Neuronal stem cell (in vitro differentiated cells): ENCODE results near the gene SPOCK1.

Experiments
- DNase-seq: peaks from one replicate; pipeline ENCODE4 v3.0.0-alpha.2; 2013; ENCODE audit warnings: low spot score
- H2AFZ ChIP-seq: one replicate; pipeline ENCODE4 v1.6.1; 2013; ENCODE audit warnings: mild to moderate bottlenecking, low read length, inconsistent platforms
- H2AK5ac ChIP-seq: 2 replicates; pipeline ENCODE4 v1.6.1; 2013; ENCODE audit warnings: low read depth, mild to moderate bottlenecking, inconsistent platforms, low read length, moderate library complexity, mixed read lengths
- H2BK120ac ChIP-seq: 2 replicates; pipeline ENCODE4 v1.6.1; 2013; ENCODE audit warnings: low read depth, mild to moderate bottlenecking, inconsistent platforms, low read length, moderate library complexity, mixed read lengths
- H2BK12ac ChIP-seq: one replicate; pipeline ENCODE4 v1.6.1; 2013; ENCODE audit warnings: low read length, inconsistent platforms
- H2BK15ac ChIP-seq: 2 replicates; pipeline ENCODE4 v1.6.1; 2013; ENCODE audit warnings: mild to moderate bottlenecking, low read length, inconsistent platforms, mixed read lengths
- H2BK5ac ChIP-seq: one replicate; pipeline ENCODE4 v1.6.1; 2013; ENCODE audit warnings: inconsistent platforms, mild to moderate bottlenecking, low read length, moderate library complexity
- H3K14ac ChIP-seq: one replicate; pipeline ENCODE4 v1.6.1; 2013; ENCODE audit warnings: low read length, inconsistent platforms
- H3K18ac ChIP-seq: 2 replicates; pipeline ENCODE4 v1.6.1; 2013; ENCODE audit warnings: low read length, inconsistent platforms
- H3K23ac ChIP-seq: 2 replicates; pipeline ENCODE4 v1.6.1; 2013; ENCODE audit warnings: low read depth, mild to moderate bottlenecking, mixed read lengths, low read length, inconsistent platforms; ENCODE audit not compliant: poor library complexity
- H3K27ac ChIP-seq: replicated peaks from 3 replicates; pipeline ENCODE4 v1.5.1; 2013; ENCODE audit warnings: low read length, inconsistent platforms
- H3K27me3 ChIP-seq, 3 experiments: 2 replicates each; pipeline ENCODE4 v1.6.1; 2013; ENCODE audit warnings: low read length in 3 of 3, mild to moderate bottlenecking in 2 of 3, inconsistent platforms in 1 of 3, low read depth in 1 of 3, mixed read lengths in 1 of 3, moderate library complexity in 1 of 3; ENCODE audit not compliant: control insufficient read depth in 3 of 3, insufficient read depth in 3 of 3
- H3K36me3 ChIP-seq, 2 donors: replicated peaks in 1 of 2; 2 replicates each; pipeline ENCODE4 v1.6.1; 2013; ENCODE audit warnings: low read length in 2 of 2; ENCODE audit not compliant: control insufficient read depth in 2 of 2, insufficient read depth in 2 of 2
- H3K4ac ChIP-seq: 2 replicates; pipeline ENCODE4 v1.6.1; 2013; ENCODE audit warnings: inconsistent platforms, mild to moderate bottlenecking, low read length, moderate library complexity
- H3K4me1 ChIP-seq, 2 donors: 1 replicate in 1 of 2; 2 replicates in 1 of 2; pipeline ENCODE4 v1.6.1; 2013; ENCODE audit warnings: low read length in 2 of 2, low read depth in 1 of 2; ENCODE audit not compliant: control insufficient read depth in 2 of 2, insufficient read depth in 1 of 2
- H3K4me2 ChIP-seq: one replicate; pipeline ENCODE4 v1.6.1; 2013; ENCODE audit warnings: mild to moderate bottlenecking, low read length, inconsistent platforms; ENCODE audit not compliant: insufficient read depth, poor library complexity, severe bottlenecking
- H3K4me3 ChIP-seq, 2 donors: 2 replicates each; pipeline ENCODE4 v1.5.1; 2013; ENCODE audit warnings: low read length in 2 of 2, mild to moderate bottlenecking in 2 of 2, inconsistent platforms in 1 of 2, moderate library complexity in 1 of 2
- H3K79me1 ChIP-seq: one replicate; pipeline ENCODE4 v1.6.1; 2013; ENCODE audit warnings: low read depth, mild to moderate bottlenecking, inconsistent platforms, low read length, moderate library complexity
- H3K9ac ChIP-seq: one replicate; pipeline ENCODE4 v1.6.1; 2013; ENCODE audit warnings: mild to moderate bottlenecking, low read depth, low read length, inconsistent platforms; ENCODE audit not compliant: poor library complexity
- H3K9me3 ChIP-seq, 2 donors: replicated peaks in 1 of 2; 2 replicates each; pipeline versions ENCODE3 to v1.6.1; 2013; ENCODE audit warnings: low read length in 2 of 2, mild to moderate bottlenecking in 2 of 2, inconsistent platforms in 1 of 2, low read depth in 1 of 2, mixed read lengths in 1 of 2, moderate library complexity in 1 of 2; ENCODE audit not compliant: control insufficient read depth in 2 of 2, insufficient read depth in 1 of 2
- H4K8ac ChIP-seq: one replicate; pipeline ENCODE4 v1.6.1; 2013; ENCODE audit warnings: low read depth, mild to moderate bottlenecking, inconsistent platforms, low read length, moderate library complexity
- H4K91ac ChIP-seq: one replicate; pipeline ENCODE4 v1.6.1; 2013; ENCODE audit warnings: low read length, low read depth, mild to moderate bottlenecking, inconsistent platforms; ENCODE audit not compliant: poor library complexity
- WGBS, 2 donors: extraction: QIAGEN DNeasy Blood & Tissue Kit; methylation state at CpG; one replicate each; pipeline ENCODE4 v1.1.7; 2013; ENCODE audit warnings: missing lambda C conversion rate in 2 of 2, mixed read lengths in 1 of 2; ENCODE audit not compliant: insufficient read length in 2 of 2, insufficient replicate concordance in 1 of 2; ENCODE audit errors: extremely low coverage in 2 of 2; 5-methylcytosine and 5-hydroxymethylcytosine counted together

SPOCK1 gene

GRCh38 chr5:137438932-137439331, 60.2 kb downstream of the SPOCK1 start:
- Histone ChIP-seq H3K4ac (no peak overlapping the region), H2AFZ (no peak overlapping the region), H3K9me3 (no peaks in the 10 kb centered on the region), H2BK12ac (no peak overlapping the region), H3K4me1 (no peaks in the 10 kb centered on the region), H3K27me3 (no peaks in the 10 kb centered on the region), H3K9ac (no peak overlapping the region), H4K91ac (no peak overlapping the region), H3K18ac (no peak overlapping the region), H2BK15ac (no peak overlapping the region), H3K79me1 (no peaks in the 10 kb centered on the region), H3K4me2 (no peak overlapping the region), H3K27ac (no peak overlapping the region), H2BK120ac (no peak overlapping the region), H4K8ac (no peak overlapping the region), H3K14ac (no peak overlapping the region), H3K36me3 (no peaks in the 10 kb centered on the region), H3K4me3 (no peak overlapping the region), H2AK5ac (no peak overlapping the region), H2BK5ac (no peak overlapping the region), H3K23ac (no peak overlapping the region)
- DNase-seq, result no peak
- WGBS, 2 donors, result no CpG with 5 or more reads among the region's 2 CpGs

- no peak overlapping the region for H3K4me2 ChIP-seq
- no peak overlapping the region for H2BK5ac ChIP-seq
- H3K27ac ChIP-seq, result no peak overlapping the region
- no peak overlapping the region for H4K91ac ChIP-seq
- WGBS, 2 donors, result no CpG with 5 or more reads among the region's 1 CpG
- DNase-seq, result no peak
- H2BK12ac ChIP-seq, result no peak overlapping the region
- no peak overlapping the region for H2AK5ac ChIP-seq
- H3K4me3 ChIP-seq, result no peak overlapping the region
- H3K9me3 ChIP-seq, result no peaks in the 10 kb centered on the region
- H3K27me3 ChIP-seq, result no peaks in the 10 kb centered on the region
- H2AFZ ChIP-seq, result no peak overlapping the region
- no peak overlapping the region for H3K9ac ChIP-seq
- no peak overlapping the region for H3K14ac ChIP-seq
- no peak overlapping the region for H3K18ac ChIP-seq
- no peak overlapping the region for H2BK120ac ChIP-seq
- H3K4me1 ChIP-seq, result no peaks in the 10 kb centered on the region
- no peak overlapping the region for H2BK15ac ChIP-seq
- H3K79me1 ChIP-seq, result no peaks in the 10 kb centered on the region
- no peak overlapping the region for H3K4ac ChIP-seq
- no peak overlapping the region for H4K8ac ChIP-seq
- H3K36me3 ChIP-seq, result no peaks in the 10 kb centered on the region
- H3K23ac ChIP-seq, result no peak overlapping the region
These were observed 61.4 kb downstream of the SPOCK1 start for GRCh38 chr5:137437774-137438173.

- Histone ChIP-seq H2AK5ac (no peak overlapping the region), H2BK120ac (no peak overlapping the region)
- no peak for DNase-seq
These were observed 65.6 kb downstream of the SPOCK1 start for GRCh38 chr5:137433539-137433938.

GRCh38 chr5:137432376-137432775, 66.8 kb downstream of the SPOCK1 start:
- Histone ChIP-seq H3K9me3 (peaks cover 0 to 2% of the 10 kb centered on the region in 2 donors), H3K27ac (no peak overlapping the region), H2BK120ac (no peak overlapping the region), H2BK5ac (no peak overlapping the region), H3K79me1 (no peaks in the 10 kb centered on the region), H3K36me3 (no peaks in the 10 kb centered on the region), H3K23ac (no peak overlapping the region), H3K14ac (no peak overlapping the region), H3K27me3 (no peaks in the 10 kb centered on the region), H3K9ac (no peak overlapping the region), H2BK12ac (no peak overlapping the region), H3K4me1 (no peaks in the 10 kb centered on the region), H3K4ac (no peak overlapping the region), H2AFZ (no peak overlapping the region), H3K4me2 (no peak overlapping the region), H2AK5ac (no peak overlapping the region), H4K91ac (no peak overlapping the region), H4K8ac (no peak overlapping the region), H3K18ac (no peak overlapping the region), H3K4me3 (no peak overlapping the region), H2BK15ac (no peak overlapping the region)
- WGBS, 2 donors, result no CpG with 5 or more reads among the region's 2 CpGs
- no peak for DNase-seq

More at GRCh38 chr5:137433539-137433938, 65.6 kb downstream of the SPOCK1 start:
- WGBS, 2 donors, result no CpG with 5 or more reads among the region's 2 CpGs
- no peaks in the 10 kb centered on the region for H3K27me3 ChIP-seq
- no peak overlapping the region for H3K27ac ChIP-seq
- no peak overlapping the region for H2BK5ac ChIP-seq
- H4K91ac ChIP-seq, result no peak overlapping the region
- no peak overlapping the region for H4K8ac ChIP-seq
- no peaks in the 10 kb centered on the region for H3K36me3 ChIP-seq
- no peak overlapping the region for H3K4me2 ChIP-seq
- H2AFZ ChIP-seq, result no peak overlapping the region
- no peak overlapping the region for H3K9ac ChIP-seq
- H2BK15ac ChIP-seq, result no peak overlapping the region
- no peaks in the 10 kb centered on the region for H3K4me1 ChIP-seq
- no peak overlapping the region for H3K4me3 ChIP-seq
- no peak overlapping the region for H3K4ac ChIP-seq
- no peaks in the 10 kb centered on the region for H3K79me1 ChIP-seq
- H3K14ac ChIP-seq, result no peak overlapping the region
- H3K18ac ChIP-seq, result no peak overlapping the region
- H3K23ac ChIP-seq, result no peak overlapping the region
- no peak overlapping the region for H2BK12ac ChIP-seq
- H3K9me3 ChIP-seq, result peaks cover 0 to 2% of the 10 kb centered on the region in 2 donors
